Stimulated activated CD4-positive, alpha-beta T cell treated with anti-CD3 and anti-CD28 coated beads, Interleukin-12 subunit alpha, Interleukin-12 subunit beta, amount 100 ng/mL, for 24 hours (primary cell): ENCODE data around the gene ZC3H4.
"Not testable (repeated sequence)": the region's sequence is repeated elsewhere in the genome, so short reads cannot be mapped to it uniquely, and the experiment has no call there.

Experiments used
- DNase-seq, 2 experiments: peaks; one replicate each; pipeline ENCODE4 v3.0.0-alpha.2; 2020; ENCODE audit warnings: low read depth in 2 of 2

The ZC3H4 gene

DNA sequence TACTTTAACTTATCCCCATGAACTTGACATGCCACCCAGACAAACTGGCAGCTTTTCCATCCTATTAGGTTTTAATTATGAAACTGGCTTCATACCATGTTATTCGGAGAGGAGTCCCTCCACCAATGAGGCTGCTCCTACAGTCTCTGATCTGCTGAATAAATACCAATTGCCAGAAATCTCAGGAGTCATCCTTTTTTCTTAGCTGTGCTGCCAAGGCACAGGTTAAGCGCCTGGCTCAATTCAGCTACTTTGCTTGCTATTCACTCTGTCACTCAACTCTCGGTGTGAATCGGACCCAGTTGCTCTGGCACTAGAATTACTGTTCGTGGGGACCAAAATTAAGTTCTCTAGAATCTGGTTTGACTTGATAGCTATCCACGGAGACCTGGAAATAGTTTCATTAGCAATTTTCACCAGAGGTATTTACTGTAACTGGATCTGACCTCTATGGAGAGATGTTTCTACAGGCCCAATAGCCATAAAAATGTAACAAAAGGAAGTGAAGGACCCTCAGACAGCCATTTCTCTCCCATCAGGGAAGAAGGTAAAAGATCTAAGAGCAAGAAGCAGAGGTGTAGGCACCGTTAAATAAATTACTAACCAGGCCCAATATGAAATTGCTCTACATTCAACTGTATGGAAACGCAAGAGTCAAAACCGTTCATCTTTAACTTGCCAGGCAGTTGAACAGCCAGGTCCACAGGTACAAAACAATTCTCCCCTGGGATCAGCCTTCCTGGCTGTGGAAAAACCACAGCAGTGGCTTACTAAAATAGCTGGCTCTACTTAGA, 5.4 kb downstream of the ZC3H4 start:
- no peak for DNase-seq

- DNase-seq = no peak
Measured at GRCh38 chr19:47107202-47107952, 6.2 kb downstream of the ZC3H4 start.

GRCh38 chr19:47106821-47107201, 6.8 kb downstream of the ZC3H4 start:
- DNase-seq = no peak

GRCh38 chr19:47105874-47106273, 7.7 kb downstream of the ZC3H4 start:
- DNase-seq = no peak

GRCh38 chr19:47104680-47105079, 8.9 kb downstream of the ZC3H4 start:
- DNase-seq = no peak

GRCh38 chr19:47102346-47103060, 11.1 kb downstream of the ZC3H4 start:
- DNase-seq = no peak

DNA sequence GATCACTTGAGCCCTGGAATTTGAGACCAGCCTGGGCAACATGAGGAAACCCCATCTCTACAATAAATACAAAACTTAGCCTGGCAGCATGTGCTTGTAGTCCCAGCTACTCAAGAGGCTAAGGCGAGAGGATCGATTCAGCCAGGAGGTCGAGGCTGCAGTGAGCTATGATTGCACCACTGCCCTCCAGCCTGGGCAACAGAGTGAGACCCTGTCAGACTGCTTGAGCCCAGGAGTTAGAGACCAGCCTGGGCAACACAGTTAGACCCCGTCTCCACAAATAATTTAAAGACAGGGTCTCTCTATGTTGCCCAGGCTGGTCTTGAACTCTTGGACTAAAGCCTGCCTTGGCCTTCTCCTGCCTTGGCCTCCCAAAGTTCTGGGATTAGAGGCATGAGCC, 12.5 kb downstream of the ZC3H4 start:
- DNase-seq = not testable (repeated sequence)

GRCh38 chr19:47100290-47100689, 13.3 kb downstream of the ZC3H4 start:
- no peak for DNase-seq

DNA sequence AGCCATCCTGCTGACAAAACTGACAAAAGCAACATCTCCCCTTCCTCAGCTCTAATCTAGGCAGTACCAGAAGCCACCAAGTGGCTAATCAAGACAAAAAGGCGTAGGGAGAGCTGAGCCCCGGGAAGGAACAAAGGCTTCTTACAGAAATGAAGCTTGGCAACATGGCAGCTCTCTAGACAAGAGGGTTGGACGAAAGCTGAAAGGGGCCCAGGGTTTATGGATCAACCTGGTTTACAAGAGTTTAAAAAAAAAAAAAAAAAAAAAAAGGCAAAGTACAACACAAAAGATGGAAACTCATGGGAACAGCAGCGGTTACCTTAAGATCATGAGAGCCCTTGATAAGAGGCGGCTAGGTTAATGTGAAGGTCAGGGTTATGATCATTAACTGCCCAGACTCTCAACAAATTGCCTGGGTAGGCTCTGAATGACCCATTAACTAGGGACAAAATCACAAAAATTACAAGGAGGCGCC, 14.0 kb downstream of the ZC3H4 start:
- DNase-seq = no peak

DNA sequence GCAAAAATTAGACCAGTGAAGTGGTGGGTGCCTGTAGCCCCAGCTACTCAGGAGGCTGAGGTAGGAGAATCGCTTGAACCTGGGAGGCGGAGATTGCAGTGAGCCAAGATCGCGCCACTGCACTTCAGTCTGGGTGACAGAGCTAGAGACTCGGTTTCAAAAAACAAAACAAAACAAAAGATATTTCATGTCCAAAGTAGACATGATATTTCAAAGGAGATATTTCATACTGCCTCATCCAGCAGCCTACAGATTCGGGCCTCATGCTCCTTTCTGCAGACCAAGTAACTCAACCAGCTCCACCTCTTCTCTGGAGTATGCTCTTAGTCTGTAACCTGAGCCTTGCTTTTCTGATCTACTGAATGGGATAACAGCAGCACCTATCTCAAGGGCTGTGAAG, 15.0 kb downstream of the ZC3H4 start:
- DNase-seq = no peak

- DNase-seq = no peak
Measured at GRCh38 chr19:47097396-47098201, 16.0 kb downstream of the ZC3H4 start.

- no peak for DNase-seq
Measured at GRCh38 chr19:47096721-47097120, 16.9 kb downstream of the ZC3H4 start.

GRCh38 chr19:47096100-47096704, 17.4 kb downstream of the ZC3H4 start:
- no peak for DNase-seq

GRCh38 chr19:47095476-47096099, 18.0 kb downstream of the ZC3H4 start:
- no peak for DNase-seq

- DNase-seq = peak in 1 of 2 experiments; percentile 16
Measured at GRCh38 chr19:47094557-47095475, 18.8 kb downstream of the ZC3H4 start.

DNA sequence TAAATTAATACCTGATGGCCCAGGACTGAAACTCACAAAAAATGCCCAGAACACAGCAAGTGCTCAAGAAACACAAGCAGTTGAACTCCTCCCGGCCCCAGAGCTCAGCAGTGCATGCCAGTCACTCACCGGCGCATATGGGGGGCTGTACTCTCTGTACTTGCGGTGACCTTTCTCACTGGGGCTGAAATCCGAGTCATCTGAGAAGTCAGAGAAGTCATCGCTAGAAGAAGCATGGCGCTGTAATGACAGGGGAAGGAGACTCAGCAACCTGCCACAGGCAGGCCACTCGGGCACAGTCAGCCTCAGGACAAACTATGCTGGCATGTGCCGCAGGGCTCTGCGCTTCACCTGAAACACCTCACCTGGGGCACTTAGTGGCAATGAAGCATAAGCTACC, 19.7 kb downstream of the ZC3H4 start:
- DNase-seq = peak in 1 of 2 experiments; percentile 18

- no peak for DNase-seq
Measured at GRCh38 chr19:47093254-47093653, 20.3 kb downstream of the ZC3H4 start.

DNA sequence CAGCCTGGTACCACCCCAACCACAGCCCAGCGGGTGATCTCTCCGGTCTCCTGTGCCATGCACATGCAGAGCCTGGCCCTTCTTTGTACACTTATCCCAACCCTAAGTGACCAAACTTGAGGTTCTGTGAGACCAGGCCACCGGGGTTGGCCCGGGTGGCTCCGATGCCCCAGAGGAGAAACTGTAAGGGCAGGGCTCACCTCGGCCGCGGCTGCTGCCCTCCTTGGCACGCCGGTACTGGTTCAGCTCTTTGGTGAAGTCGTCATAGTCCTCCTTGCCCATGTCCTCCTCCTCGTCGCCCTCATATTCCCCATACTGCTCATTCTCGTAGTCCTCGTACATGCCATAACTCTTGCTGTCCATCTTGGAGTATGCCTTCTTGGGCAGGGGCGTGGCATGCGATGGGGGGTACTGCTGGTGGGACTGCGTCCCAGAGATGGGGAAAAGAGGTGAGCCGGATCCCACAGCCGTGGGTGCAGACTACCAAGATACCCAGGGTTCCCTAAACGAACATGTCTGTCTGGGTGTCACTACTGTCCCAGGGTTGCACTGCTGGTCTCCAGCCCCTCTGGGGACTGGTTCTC, 23.7 kb downstream of the ZC3H4 start:
- DNase-seq = no peak

- no peak for DNase-seq
Measured at GRCh38 chr19:47086280-47086679, 27.3 kb downstream of the ZC3H4 start.
